Measurements from ENCODE around the gene APOL6. TPM values are rescaled to one million over a fixed set of nuclear protein-coding genes. Genes with fewer than 3 reads are reported as not detected.

Gene APOL6
- total and polyA plus RNA-seq, 9 of the 15 experiments (the other 6 are each of a cell fraction or from before 2014, with no cell fraction given): 0.29 to 1.2 (median 0.70) TPM

DNA sequence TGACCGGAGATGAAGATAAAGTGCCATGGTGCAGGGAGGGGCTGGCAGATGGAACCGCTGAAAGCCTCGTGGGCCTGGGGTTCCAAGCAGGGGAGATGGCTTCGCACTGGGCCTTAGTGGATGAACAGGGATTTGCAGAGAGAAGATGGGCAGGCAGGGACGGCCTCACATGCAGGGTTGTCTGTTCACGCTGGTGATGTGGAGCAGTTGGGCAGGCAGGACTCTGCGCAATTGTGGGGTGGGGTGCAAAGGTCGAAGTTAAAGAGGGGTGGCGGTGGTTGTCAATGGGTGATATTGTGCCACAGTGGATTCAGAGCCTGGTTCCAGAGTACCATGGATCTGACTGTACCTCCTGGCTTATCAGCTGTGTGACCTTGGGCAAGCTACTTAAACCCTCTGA, 39.0 kb upstream of the APOL6 start:
- ATAC-seq (no peak), FAIRE-seq (no peak), DNase-seq (ENCODE audit: extremely low read depth in 1 of 4, low spot score in 3 of 4) (no peak)
- H3K27ac ChIP-seq (ENCODE audit: extremely low read depth, low read depth, low read length): no peak overlapping the region
- no peak overlapping the region for H3K9ac ChIP-seq (ENCODE audit: insufficient read depth in 1 of 2, low read depth in 2 of 2, low read length in 2 of 2)
- in situ Hi-C loops (cut with MboI): no loop called here
- ChIA-PET POLR2A (no interaction called here), CTCF (ENCODE audit: low intra/inter-chr PET ratio) (no interaction called here)
- no peaks in the 10 kb centered on the region for H3K9me1 ChIP-seq (ENCODE audit: control insufficient read depth, insufficient read depth, low read length)
- WGBS (ENCODE audit: insufficient coverage, low coverage, missing lambda C conversion rate): 15% methylated on average over 9 of the region's 9 CpGs
- H2AFZ ChIP-seq (ENCODE audit: low read depth, low read length): no peak overlapping the region
- no peak overlapping the region for H3K4me2 ChIP-seq (ENCODE audit: insufficient read depth, low read length)
- TF ChIP-seq ZNF699 (CRISPR knock-in tag; IDR thresholded peaks at IDR 0.05; ENCODE audit: insufficient replicate concordance) (no peak), EP300 (IDR thresholded peaks at IDR 0.05; ENCODE audit: low read length) (no peak), SMAD3 (CRISPR knock-in tag; conservative IDR thresholded peaks at IDR 0.05) (no peak), HSF4 (CRISPR knock-in tag; IDR thresholded peaks at IDR 0.05; ENCODE audit: borderline replicate concordance) (no peak), ZC3H4 (CRISPR knock-in tag; IDR thresholded peaks at IDR 0.05; ENCODE audit: borderline replicate concordance) (no peak), RBFOX2 (IDR thresholded peaks at IDR 0.05; ENCODE audit: low read depth, low read length) (no peak), IRF2 (CRISPR knock-in tag; IDR thresholded peaks at IDR 0.05) (no peak)
- TF ChIP-seq, protein P1, sequence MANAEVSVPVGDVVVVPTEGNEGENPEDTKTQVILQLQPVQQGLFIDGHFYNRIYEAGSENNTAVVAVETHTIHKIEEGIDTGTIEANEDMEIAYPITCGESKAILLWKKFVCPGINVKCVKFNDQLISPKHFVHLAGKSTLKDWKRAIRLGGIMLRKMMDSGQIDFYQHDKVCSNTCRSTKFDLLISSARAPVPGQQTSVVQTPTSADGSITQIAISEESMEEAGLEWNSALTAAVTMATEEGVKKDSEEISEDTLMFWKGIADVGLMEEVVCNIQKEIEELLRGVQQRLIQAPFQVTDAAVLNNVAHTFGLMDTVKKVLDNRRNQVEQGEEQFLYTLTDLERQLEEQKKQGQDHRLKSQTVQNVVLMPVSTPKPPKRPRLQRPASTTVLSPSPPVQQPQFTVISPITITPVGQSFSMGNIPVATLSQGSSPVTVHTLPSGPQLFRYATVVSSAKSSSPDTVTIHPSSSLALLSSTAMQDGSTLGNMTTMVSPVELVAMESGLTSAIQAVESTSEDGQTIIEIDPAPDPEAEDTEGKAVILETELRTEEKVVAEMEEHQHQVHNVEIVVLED (CRISPR knock-in tag; IDR thresholded peaks at IDR 0.05): no peak
- TF ChIP-seq, protein P2, sequence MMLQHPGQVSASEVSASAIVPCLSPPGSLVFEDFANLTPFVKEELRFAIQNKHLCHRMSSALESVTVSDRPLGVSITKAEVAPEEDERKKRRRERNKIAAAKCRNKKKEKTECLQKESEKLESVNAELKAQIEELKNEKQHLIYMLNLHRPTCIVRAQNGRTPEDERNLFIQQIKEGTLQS (IDR thresholded peaks at IDR 0.05): no peak
- TF ChIP-seq, protein P2 (CRISPR knock-in tag; conservative IDR thresholded peaks at IDR 0.05): no peak
- TF ChIP-seq, protein P3, sequence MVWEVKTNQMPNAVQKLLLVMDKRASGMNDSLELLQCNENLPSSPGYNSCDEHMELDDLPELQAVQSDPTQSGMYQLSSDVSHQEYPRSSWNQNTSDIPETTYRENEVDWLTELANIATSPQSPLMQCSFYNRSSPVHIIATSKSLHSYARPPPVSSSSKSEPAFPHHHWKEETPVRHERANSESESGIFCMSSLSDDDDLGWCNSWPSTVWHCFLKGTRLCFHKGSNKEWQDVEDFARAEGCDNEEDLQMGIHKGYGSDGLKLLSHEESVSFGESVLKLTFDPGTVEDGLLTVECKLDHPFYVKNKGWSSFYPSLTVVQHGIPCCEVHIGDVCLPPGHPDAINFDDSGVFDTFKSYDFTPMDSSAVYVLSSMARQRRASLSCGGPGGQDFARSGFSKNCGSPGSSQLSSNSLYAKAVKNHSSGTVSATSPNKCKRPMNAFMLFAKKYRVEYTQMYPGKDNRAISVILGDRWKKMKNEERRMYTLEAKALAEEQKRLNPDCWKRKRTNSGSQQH (CRISPR knock-in tag; IDR thresholded peaks at IDR 0.05): no peak
- intact Hi-C loops (cut with micrococcal nuclease): no loop called here
- no peaks in the 10 kb centered on the region for H3K79me2 ChIP-seq (ENCODE audit: control insufficient read depth, insufficient read depth, low read length)
- BruUV-seq (replicated peaks): no TSS peak
- H3K27me3 ChIP-seq (ENCODE audit: control insufficient read depth in 2 of 2, insufficient read depth in 2 of 2, low read length in 2 of 2): peaks cover 3 to 35% of the 10 kb centered on the region in 2 experiments; a peak in 3 of 5 replicates
- H3K36me3 ChIP-seq (ENCODE audit: control insufficient read depth, insufficient read depth, low read length): no peaks in the 10 kb centered on the region
- H3K9me3 ChIP-seq (replicated peaks; ENCODE audit: control insufficient read depth, insufficient read depth, low read depth, low read length): no peaks in the 10 kb centered on the region
- H4K20me1 ChIP-seq (replicated peaks; ENCODE audit: control insufficient read depth, insufficient read depth, low read length): no peaks in the 10 kb centered on the region
- H3K4me3 ChIP-seq: no peak overlapping the region
- H3K4me1 ChIP-seq (replicated peaks in 1 of 2; ENCODE audit: control insufficient read depth in 2 of 2, insufficient read depth in 2 of 2, low read length in 2 of 2): peaks cover 0 to 4% of the 10 kb centered on the region in 2 experiments; a peak in 3 of 5 replicates
